HG03175 (cell line): Measurements from ENCODE around the gene SH3TC2.
A peak's percentile ranks its signal among the peaks of the same experiment; 100 is the strongest.

ENCODE experiments used
- ATAC-seq: cut with Tn5 transposase; IDR thresholded peaks from one replicate; pipeline ENCODE4 v1.9.1; 2021; ENCODE audit warnings: mild to moderate bottlenecking, moderate library complexity; ENCODE audit not compliant: unreplicated experiment

The SH3TC2 gene

GRCh38 chr5:149061341-149061740 is 1.5 kb downstream of the SH3TC2 start:
- no peak for ATAC-seq

GRCh38 chr5:149060325-149060724 is 2.5 kb downstream of the SH3TC2 start:
- ATAC-seq = no peak

GRCh38 chr5:149056616-149057165 is 6.2 kb downstream of the SH3TC2 start:
- ATAC-seq = no peak

- no peak for ATAC-seq
Observed at GRCh38 chr5:149054416-149054815, 8.4 kb downstream of the SH3TC2 start.

GRCh38 chr5:149053072-149053695 is 9.7 kb downstream of the SH3TC2 start:
- ATAC-seq = no peak

GRCh38 chr5:149049371-149049781 is 13.5 kb downstream of the SH3TC2 start:
- no peak for ATAC-seq

GRCh38 chr5:149048811-149049210 is 14.1 kb downstream of the SH3TC2 start:
- ATAC-seq = no peak

GRCh38 chr5:149047462-149047861 is 15.4 kb downstream of the SH3TC2 start:
- ATAC-seq = no peak

- ATAC-seq = no peak
Observed at GRCh38 chr5:149046196-149046829, 16.5 kb downstream of the SH3TC2 start.

- no peak for ATAC-seq
Observed at GRCh38 chr5:149045089-149045460, 17.8 kb downstream of the SH3TC2 start.

GRCh38 chr5:149044453-149045088 is 18.3 kb downstream of the SH3TC2 start:
- no peak for ATAC-seq

- no peak for ATAC-seq
Observed at GRCh38 chr5:149043641-149044040, 19.2 kb downstream of the SH3TC2 start.

GRCh38 chr5:149042865-149043264 is 20.0 kb downstream of the SH3TC2 start:
- ATAC-seq = no peak

- ATAC-seq = no peak
Observed at GRCh38 chr5:149041242-149041641, 21.6 kb downstream of the SH3TC2 start.

- ATAC-seq = no peak
Observed at GRCh38 chr5:149040421-149040820, 22.4 kb downstream of the SH3TC2 start.

- ATAC-seq = no peak
Observed at GRCh38 chr5:149039506-149039905, 23.4 kb downstream of the SH3TC2 start.

- ATAC-seq = no peak
Observed at GRCh38 chr5:149038336-149039080, 24.4 kb downstream of the SH3TC2 start.

GRCh38 chr5:149037817-149038216 is 25.0 kb downstream of the SH3TC2 start:
- no peak for ATAC-seq

GRCh38 chr5:149036970-149037369 is 25.9 kb downstream of the SH3TC2 start:
- ATAC-seq = no peak

- no peak for ATAC-seq
Observed at GRCh38 chr5:149036168-149036567, 26.7 kb downstream of the SH3TC2 start.

- ATAC-seq = peak; percentile 89
Observed at GRCh38 chr5:149035372-149035790, 27.5 kb downstream of the SH3TC2 start.
